Keratinocyte (primary cell): Measurements from ENCODE around the gene EIF4E1B. TPM values are rescaled to one million over a fixed set of nuclear protein-coding genes. Genes with fewer than 3 reads are reported as not detected.

Experiments used
- DNase-seq: peaks from one replicate; pipeline ENCODE4 v3.0.0-alpha.2; 2011; ENCODE audit warnings: low read depth, missing footprints, low spot score
- FAIRE-seq: peaks from 2 replicates; lab custom pipeline; 2011; peaks lifted over from hg19 to GRCh38; lab: Jason Lieb, UNC
- H2AFZ ChIP-seq: 2 replicates; pipeline ENCODE4 v1.6.0; 2012; ENCODE audit warnings: low read length, control low read depth, inconsistent platforms; ENCODE audit not compliant: control insufficient read depth
- H3K27ac ChIP-seq: 2 replicates; pipeline ENCODE4 v1.5.1; 2011; ENCODE audit warnings: low read length; ENCODE audit not compliant: control insufficient read depth, insufficient read depth
- H3K27me3 ChIP-seq: 3 replicates; pipeline ENCODE4 v1.6.0; 2011; ENCODE audit warnings: low read length; ENCODE audit not compliant: control insufficient read depth, insufficient read depth; ENCODE audit errors: extremely low read depth
- H3K36me3 ChIP-seq, 2 experiments: 2 replicates in 1 of 2; 3 replicates in 1 of 2; pipeline ENCODE4 v1.5.1; 2011; ENCODE audit warnings: low read length in 2 of 2, mild to moderate bottlenecking in 1 of 2; ENCODE audit not compliant: control insufficient read depth in 2 of 2, insufficient read depth in 2 of 2; ENCODE audit errors: extremely low read depth in 1 of 2
- H3K4me1 ChIP-seq: 3 replicates; pipeline ENCODE4 v1.5.1; 2011; ENCODE audit warnings: low read length; ENCODE audit not compliant: control insufficient read depth, insufficient read depth; ENCODE audit errors: extremely low read depth
- H3K4me2 ChIP-seq: 3 replicates; pipeline ENCODE4 v1.6.0; 2011; ENCODE audit warnings: low read depth, low read length; ENCODE audit not compliant: control insufficient read depth, insufficient read depth; ENCODE audit errors: extremely low read depth
- H3K4me3 ChIP-seq, 3 experiments: fragments of 200-600 bp in 1 of 3; sonication (generic) in 1 of 3; 2 replicates in 2 of 3; 3 replicates in 1 of 3; pipeline ENCODE4 v1.5.1; 2011 to 2016; ENCODE audit warnings: low read length in 3 of 3, mild to moderate bottlenecking in 3 of 3, control low read depth in 2 of 3, inconsistent platforms in 1 of 3, low read depth in 1 of 3, mixed read lengths in 1 of 3, mixed run types in 1 of 3, moderate library complexity in 1 of 3; ENCODE audit not compliant: control insufficient read depth in 2 of 3, insufficient read depth in 2 of 3; ENCODE audit errors: extremely low read depth in 1 of 3
- H3K79me2 ChIP-seq: 2 replicates; pipeline ENCODE4 v1.6.0; 2012; ENCODE audit warnings: low read length; ENCODE audit not compliant: control insufficient read depth, insufficient read depth
- H3K9ac ChIP-seq: 3 replicates; pipeline ENCODE4 v1.6.0; 2011; ENCODE audit warnings: low read length; ENCODE audit not compliant: control insufficient read depth, insufficient read depth; ENCODE audit errors: extremely low read depth
- H3K9me1 ChIP-seq: 3 replicates; pipeline ENCODE4 v1.6.0; 2011; ENCODE audit warnings: low read length; ENCODE audit not compliant: control insufficient read depth, insufficient read depth; ENCODE audit errors: extremely low read depth
- H3K9me3 ChIP-seq: 2 replicates; pipeline ENCODE4 v1.5.1; 2012; ENCODE audit warnings: low read depth, low read length; ENCODE audit not compliant: control insufficient read depth
- H4K20me1 ChIP-seq: 3 replicates; pipeline ENCODE4 v1.6.0; 2011; ENCODE audit warnings: low read length; ENCODE audit not compliant: control insufficient read depth, insufficient read depth; ENCODE audit errors: extremely low read depth
- CTCF ChIP-seq, 3 experiments: IDR thresholded peaks in 1 of 3; conservative IDR thresholded peaks in 1 of 3; optimal IDR thresholded peaks in 1 of 3; 2 replicates in 2 of 3; 3 replicates in 1 of 3; pipeline versions ENCODE3 to v1.5.1; 2011; ENCODE audit warnings: low read length in 3 of 3, mild to moderate bottlenecking in 3 of 3, moderate library complexity in 2 of 3, control low read depth in 1 of 3, inconsistent platforms in 1 of 3; ENCODE audit not compliant: insufficient read depth in 2 of 3; ENCODE audit errors: extremely low read depth in 1 of 3
- EZH2 ChIP-seq: IDR thresholded peaks from one replicate; pipeline ENCODE4 v1.6.1; 2012; ENCODE audit warnings: inconsistent platforms, mild to moderate bottlenecking, low read length, moderate library complexity
- dilution Hi-C: fragments of 300-500 bp; cut with MboI; formaldehyde crosslinking; loops from one replicate; pipeline ENCODE4 v1.7.0; 2020; ENCODE audit warnings: low sequenced_read_pairs; ENCODE audit not compliant: extremely low pct_ligation_motif_present
- polyA plus RNA-seq, 5 experiments: library from polyadenylated mRNA; depleted of rRNA in 3 of 5; stranded (reverse) in 3 of 5; stranded (forward) in 1 of 5; unstranded in 1 of 5; fragments of >200 nt; gene quantifications; 1 replicate in 1 of 5; 2 replicates in 3 of 5; 3 replicates in 1 of 5; pipeline versions ENCODE4 v1.2.1 to v1.2.3, GENCODE V29; 2011 to 2012; ENCODE audit warnings: missing spikeins in 2 of 5, low read depth in 1 of 5, low replicate concordance in 1 of 5

The EIF4E1B gene
- polyA plus RNA-seq, 1 donor (not counting 4 experiments of a cell fraction or from before 2014, with no cell fraction given), result not detected

DNA sequence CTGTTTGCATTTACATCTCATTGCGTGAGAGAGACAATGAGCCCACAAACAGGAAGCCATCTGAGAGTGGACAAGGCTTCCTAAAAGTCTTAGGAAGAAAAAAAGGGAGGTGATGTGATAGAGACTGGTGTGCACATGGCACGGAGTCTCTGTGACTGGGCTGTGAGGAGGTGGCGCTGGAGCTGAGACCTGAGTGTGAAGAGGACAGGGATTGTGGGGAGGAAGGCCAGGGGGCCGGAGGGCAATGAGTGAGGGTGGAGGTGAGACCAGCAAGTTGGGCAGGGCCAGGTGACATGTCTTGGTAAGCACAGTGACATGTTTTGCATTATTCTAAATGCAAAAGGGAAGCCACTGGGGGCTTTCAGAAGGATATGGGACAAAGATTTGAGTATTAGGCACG lies 61.9 kb downstream of the EIF4E1B start:
- Histone ChIP-seq H3K79me2 (no peaks in the 10 kb centered on the region), H3K9me3 (no peaks in the 10 kb centered on the region), H3K4me1 (no peaks in the 10 kb centered on the region), H3K4me2 (no peak overlapping the region), H3K27ac (no peak overlapping the region), H3K36me3 (no peaks in the 10 kb centered on the region), H3K9me1 (no peaks in the 10 kb centered on the region), H3K27me3 (peaks cover 43% of the 10 kb centered on the region), H4K20me1 (no peaks in the 10 kb centered on the region), H3K9ac (no peak overlapping the region), H2AFZ (no peak overlapping the region), H3K4me3 (no peak overlapping the region)
- dilution Hi-C loops, result no loop called here
- DNase-seq (no peak), FAIRE-seq (no peak)
- no peak for TF ChIP-seq EZH2
- TF ChIP-seq CTCF (optimal IDR thresholded peaks at IDR 0.05 in 1 of 3, IDR thresholded peaks at IDR 0.05 in 1 of 3, conservative IDR thresholded peaks at IDR 0.05 in 1 of 3; ENCODE audit: extremely low read depth in 1 of 3, insufficient read depth in 2 of 3, low read length in 3 of 3), result no peak

DNA sequence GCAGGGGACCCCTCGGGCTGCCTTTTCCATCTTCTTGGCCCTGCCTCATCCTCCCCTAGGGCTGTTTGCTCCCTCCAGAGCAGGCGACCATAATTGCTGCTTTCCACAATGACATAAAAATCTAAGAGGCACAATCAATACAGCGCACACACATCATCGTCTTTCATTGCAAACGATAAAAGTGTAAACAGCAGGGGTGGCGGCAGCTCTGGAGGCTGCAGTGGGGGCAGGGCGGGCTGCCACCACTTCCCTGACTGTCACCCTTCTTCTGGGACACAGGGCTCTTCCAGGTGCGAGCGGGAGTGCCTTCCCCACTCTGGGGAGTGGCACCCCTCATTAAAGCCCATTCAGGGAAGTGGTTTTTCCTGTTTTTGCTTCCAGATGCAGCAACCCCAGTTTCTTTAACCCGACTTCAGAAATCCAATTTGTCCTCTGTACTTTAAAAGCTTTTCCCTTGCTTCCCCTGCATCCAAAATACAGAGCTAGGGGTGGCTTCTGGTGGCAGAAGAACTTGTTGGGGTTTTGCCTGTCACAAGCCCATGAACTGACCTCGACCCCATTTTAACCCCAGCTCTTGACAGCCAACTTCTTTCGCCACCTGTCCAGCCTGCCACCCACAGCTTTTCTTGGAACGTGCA lies 62.5 kb downstream of the EIF4E1B start:
- dilution Hi-C loops, result no loop called here
- no peak for TF ChIP-seq CTCF (optimal IDR thresholded peaks at IDR 0.05 in 1 of 3, IDR thresholded peaks at IDR 0.05 in 1 of 3, conservative IDR thresholded peaks at IDR 0.05 in 1 of 3; ENCODE audit: extremely low read depth in 1 of 3, insufficient read depth in 2 of 3, low read length in 3 of 3)
- TF ChIP-seq EZH2, result peak; percentile 57
- Histone ChIP-seq H3K27me3 (peaks cover 46% of the 10 kb centered on the region), H3K36me3 (no peaks in the 10 kb centered on the region), H3K9me3 (no peaks in the 10 kb centered on the region), H3K79me2 (no peaks in the 10 kb centered on the region), H3K9ac (no peak overlapping the region), H4K20me1 (no peaks in the 10 kb centered on the region), H2AFZ (no peak overlapping the region), H3K4me2 (peak overlapping the region; percentile 4), H3K4me1 (no peaks in the 10 kb centered on the region), H3K27ac (no peak overlapping the region), H3K9me1 (no peaks in the 10 kb centered on the region), H3K4me3 (no peak overlapping the region)
- DNase-seq (no peak), FAIRE-seq (no peak)
